DND-41 (cell line): ENCODE results near the gene ODAD4.

ENCODE experiments used
- ATAC-seq: fragments of 200-7000 bp; cut with Tn5 transposase; 3 replicates; pipeline ENCODE4 v1.9.1; 2021; ENCODE audit warnings: low read depth; ENCODE audit not compliant: insufficient read depth
- DNase-seq: peaks from one replicate; pipeline ENCODE4 v3.0.0-alpha.2; 2020
- H2AFZ ChIP-seq: 2 replicates; pipeline ENCODE4 v1.6.0; 2012; ENCODE audit warnings: low read depth, low read length
- H3K27ac ChIP-seq: 2 replicates; pipeline ENCODE4 v1.5.1; 2012; ENCODE audit warnings: low read length, inconsistent platforms
- H3K27me3 ChIP-seq: fragments of 200-600 bp; sonication (generic); 2 replicates; pipeline ENCODE4 v1.6.0; 2012; ENCODE audit warnings: low read length, mild to moderate bottlenecking, inconsistent platforms; ENCODE audit not compliant: insufficient read depth, poor library complexity
- H3K36me3 ChIP-seq: 2 replicates; pipeline ENCODE4 v1.5.1; 2012; ENCODE audit warnings: low read length, inconsistent platforms; ENCODE audit not compliant: insufficient read depth
- H3K4me1 ChIP-seq: 2 replicates; pipeline ENCODE4 v1.5.1; 2012; ENCODE audit warnings: mild to moderate bottlenecking, low read length; ENCODE audit not compliant: insufficient read depth
- H3K4me2 ChIP-seq: 2 replicates; pipeline ENCODE4 v1.6.0; 2012; ENCODE audit warnings: mild to moderate bottlenecking, moderate library complexity, low read length, inconsistent platforms; ENCODE audit not compliant: insufficient read depth
- H3K4me3 ChIP-seq, 2 experiments: fragments of 200-600 bp in 1 of 2; shearing (Covaris generic) in 1 of 2; 2 replicates each; pipeline ENCODE4 v1.5.1; 2012 to 2016; ENCODE audit warnings: inconsistent platforms in 2 of 2, low read length in 2 of 2, mild to moderate bottlenecking in 2 of 2, low read depth in 1 of 2, moderate library complexity in 1 of 2
- H3K79me2 ChIP-seq: 2 replicates; pipeline ENCODE4 v1.6.0; 2012; ENCODE audit warnings: low read length, inconsistent platforms; ENCODE audit not compliant: insufficient read depth
- H3K9ac ChIP-seq: 2 replicates; pipeline ENCODE4 v1.6.0; 2012; ENCODE audit warnings: low read depth, mild to moderate bottlenecking, inconsistent platforms, low read length, moderate library complexity
- H3K9me3 ChIP-seq: 2 replicates; pipeline ENCODE4 v1.5.1; 2012; ENCODE audit warnings: low read length, moderate library complexity, mild to moderate bottlenecking, inconsistent platforms; ENCODE audit not compliant: insufficient read depth, severe bottlenecking
- H4K20me1 ChIP-seq: 2 replicates; pipeline ENCODE4 v1.6.0; 2012; ENCODE audit warnings: low read length; ENCODE audit not compliant: insufficient read depth
- EZH2 ChIP-seq: IDR thresholded peaks from 3 replicates; pipeline ENCODE4 v1.6.1; 2012; ENCODE audit warnings: borderline replicate concordance, low read depth, mild to moderate bottlenecking, moderate library complexity, low read length, inconsistent platforms; ENCODE audit not compliant: severe bottlenecking
- TF ChIP-seq, protein P1 (sequence below): IDR thresholded peaks from 2 replicates; pipeline ENCODE4 v1.5.1; 2012; ENCODE audit warnings: borderline replicate concordance, low read length, moderate library complexity, mild to moderate bottlenecking; ENCODE audit not compliant: poor library complexity, severe bottlenecking; ENCODE audit errors: extremely low read depth

ODAD4 gene

DNA sequence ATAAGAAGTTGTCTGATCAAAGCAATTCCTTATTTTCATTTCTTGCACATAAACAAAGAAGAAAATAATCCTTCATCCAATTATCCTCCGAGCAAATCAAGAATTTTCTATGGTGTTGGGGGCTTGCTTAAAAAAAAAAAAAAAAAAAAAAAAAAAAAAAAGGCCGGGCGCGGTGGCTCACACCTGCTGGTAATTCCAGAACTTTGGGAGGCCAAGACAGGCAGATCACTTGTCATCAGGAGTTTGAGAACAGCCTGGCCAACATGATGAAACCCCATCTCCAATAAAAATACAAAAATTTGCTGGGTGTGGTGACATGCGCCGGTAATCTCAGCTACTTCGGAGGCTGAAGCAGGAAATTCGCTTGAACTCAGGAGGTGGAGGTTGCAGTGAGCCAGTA lies 55.5 kb downstream of the ODAD4 start:
- Histone ChIP-seq H3K9me3 (no peaks in the 10 kb centered on the region), H3K27me3 (no peaks in the 10 kb centered on the region), H3K4me3 (no peak overlapping the region), H4K20me1 (0 out of 2 replicates have a peak, but pooled peaks cover 2% of the 10 kb centered on the region), H3K36me3 (peaks cover 96% of the 10 kb centered on the region), H3K9ac (no peak overlapping the region), H3K4me2 (no peak overlapping the region), H2AFZ (no peak overlapping the region), H3K27ac (no peak overlapping the region), H3K4me1 (no peaks in the 10 kb centered on the region), H3K79me2 (no peaks in the 10 kb centered on the region)
- DNase-seq = no peak
- no peak for TF ChIP-seq EZH2
- TF ChIP-seq, protein P1, sequence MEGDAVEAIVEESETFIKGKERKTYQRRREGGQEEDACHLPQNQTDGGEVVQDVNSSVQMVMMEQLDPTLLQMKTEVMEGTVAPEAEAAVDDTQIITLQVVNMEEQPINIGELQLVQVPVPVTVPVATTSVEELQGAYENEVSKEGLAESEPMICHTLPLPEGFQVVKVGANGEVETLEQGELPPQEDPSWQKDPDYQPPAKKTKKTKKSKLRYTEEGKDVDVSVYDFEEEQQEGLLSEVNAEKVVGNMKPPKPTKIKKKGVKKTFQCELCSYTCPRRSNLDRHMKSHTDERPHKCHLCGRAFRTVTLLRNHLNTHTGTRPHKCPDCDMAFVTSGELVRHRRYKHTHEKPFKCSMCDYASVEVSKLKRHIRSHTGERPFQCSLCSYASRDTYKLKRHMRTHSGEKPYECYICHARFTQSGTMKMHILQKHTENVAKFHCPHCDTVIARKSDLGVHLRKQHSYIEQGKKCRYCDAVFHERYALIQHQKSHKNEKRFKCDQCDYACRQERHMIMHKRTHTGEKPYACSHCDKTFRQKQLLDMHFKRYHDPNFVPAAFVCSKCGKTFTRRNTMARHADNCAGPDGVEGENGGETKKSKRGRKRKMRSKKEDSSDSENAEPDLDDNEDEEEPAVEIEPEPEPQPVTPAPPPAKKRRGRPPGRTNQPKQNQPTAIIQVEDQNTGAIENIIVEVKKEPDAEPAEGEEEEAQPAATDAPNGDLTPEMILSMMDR = no peak
- ATAC-seq = no peak

DNA sequence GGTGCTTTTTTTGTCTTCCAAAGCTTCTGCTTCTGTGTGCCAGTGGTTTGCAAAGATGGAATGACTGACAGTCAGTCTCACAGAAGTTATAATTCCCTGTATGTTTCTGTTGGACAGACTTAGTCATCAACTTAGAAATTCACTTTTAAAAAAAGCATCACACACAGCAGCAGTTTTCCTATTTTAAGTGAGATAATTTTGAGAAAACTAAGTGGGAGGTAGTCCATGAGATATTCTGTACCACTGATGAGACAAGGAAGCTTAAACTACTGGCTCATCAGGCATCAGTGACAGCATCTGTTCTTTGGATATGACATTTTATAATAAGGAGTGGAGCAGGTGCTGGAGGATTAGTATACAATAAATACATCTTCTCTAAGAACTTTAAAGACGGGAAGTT lies 56.2 kb downstream of the ODAD4 start:
- no peaks in the 10 kb centered on the region for H3K9me3 ChIP-seq
- ATAC-seq (no peak), DNase-seq (no peak)
- H3K4me1 ChIP-seq = no peaks in the 10 kb centered on the region
- H3K79me2 ChIP-seq = no peaks in the 10 kb centered on the region
- H2AFZ ChIP-seq = no peak overlapping the region
- H3K4me3 ChIP-seq = no peak overlapping the region
- no peak overlapping the region for H3K27ac ChIP-seq
- H4K20me1 ChIP-seq = 0 out of 2 replicates have a peak, but pooled peaks cover 2% of the 10 kb centered on the region
- H3K9ac ChIP-seq = no peak overlapping the region
- H3K4me2 ChIP-seq = no peak overlapping the region
- H3K27me3 ChIP-seq = no peaks in the 10 kb centered on the region
- no peak for TF ChIP-seq EZH2
- TF ChIP-seq, protein P1 = no peak
- H3K36me3 ChIP-seq = peaks cover 96% of the 10 kb centered on the region

DNA sequence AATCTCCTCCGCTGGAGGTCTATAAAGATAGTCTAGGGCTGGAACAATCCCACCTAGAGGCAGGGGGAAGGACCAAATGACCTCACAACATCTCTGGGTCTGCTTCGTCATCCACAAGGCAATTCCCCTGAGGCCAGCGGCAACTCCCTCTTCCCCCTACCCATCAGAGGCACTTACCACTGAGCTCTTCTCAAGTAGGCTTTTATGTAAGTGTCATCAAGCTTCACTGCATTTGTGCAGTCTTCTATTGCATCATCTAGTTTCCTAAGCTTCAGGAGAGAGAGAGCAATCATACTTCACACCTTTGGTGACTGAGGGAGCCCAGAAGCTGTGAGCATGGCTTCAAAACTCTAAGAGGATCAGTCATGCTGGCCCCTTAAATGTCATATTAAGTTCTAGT lies 57.2 kb downstream of the ODAD4 start:
- Histone ChIP-seq H3K9ac (no peak overlapping the region), H2AFZ (no peak overlapping the region), H4K20me1 (0 out of 2 replicates have a peak, but pooled peaks cover 2% of the 10 kb centered on the region), H3K4me1 (no peaks in the 10 kb centered on the region), H3K4me2 (no peak overlapping the region), H3K36me3 (peaks cover 96% of the 10 kb centered on the region), H3K79me2 (0 out of 2 replicates have a peak, but pooled peaks cover 1% of the 10 kb centered on the region), H3K27me3 (no peaks in the 10 kb centered on the region), H3K4me3 (no peak overlapping the region), H3K27ac (no peak overlapping the region), H3K9me3 (no peaks in the 10 kb centered on the region)
- DNase-seq (no peak), ATAC-seq (no peak)
- TF ChIP-seq, protein P1 = no peak
- TF ChIP-seq EZH2 = no peak

DNA sequence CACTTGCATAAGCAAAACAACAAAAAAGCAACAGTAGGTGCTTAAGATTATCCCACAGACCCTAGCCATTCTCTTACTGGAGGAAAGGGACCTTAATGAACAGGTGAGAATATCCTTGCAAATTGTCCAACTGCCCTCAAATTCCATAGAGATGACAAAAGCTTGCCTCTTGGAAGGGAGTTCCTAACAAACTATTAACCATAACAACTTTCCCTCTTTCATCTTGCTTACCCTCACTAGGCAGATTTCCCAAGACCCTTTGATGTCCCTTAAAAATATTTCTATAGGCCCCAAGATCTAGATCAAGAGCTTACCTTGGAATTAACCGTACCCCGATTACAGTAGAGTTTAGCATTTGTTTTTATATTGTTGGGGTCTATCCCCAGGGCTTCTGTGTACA lies 58.0 kb downstream of the ODAD4 start:
- no peak overlapping the region for H3K9ac ChIP-seq
- no peaks in the 10 kb centered on the region for H3K4me1 ChIP-seq
- ATAC-seq (no peak), DNase-seq (no peak)
- 0 out of 2 replicates have a peak, but pooled peaks cover 2% of the 10 kb centered on the region for H4K20me1 ChIP-seq
- H3K36me3 ChIP-seq = peaks cover 96% of the 10 kb centered on the region
- no peak overlapping the region for H2AFZ ChIP-seq
- TF ChIP-seq EZH2 = no peak
- TF ChIP-seq, protein P1 = no peak
- no peak overlapping the region for H3K4me3 ChIP-seq
- no peaks in the 10 kb centered on the region for H3K27me3 ChIP-seq
- no peak overlapping the region for H3K4me2 ChIP-seq
- H3K27ac ChIP-seq = no peak overlapping the region
- 0 out of 2 replicates have a peak, but pooled peaks cover 5% of the 10 kb centered on the region for H3K79me2 ChIP-seq
- no peaks in the 10 kb centered on the region for H3K9me3 ChIP-seq
